HepG2 (cell line): ENCODE results near the gene SLC2A6.

Source experiments
- ELF1 ChIP-seq: sonication (generic); formaldehyde crosslinking; IDR thresholded peaks from 2 replicates; pipeline ENCODE4 v1.4.0; 2020; ENCODE audit warnings: missing genetic modification reagents
- KAT7 ChIP-seq: IDR thresholded peaks from 2 replicates; pipeline ENCODE4 v1.6.1; 2018; ENCODE audit warnings: borderline replicate concordance, missing compliant biosample characterization
- POLR2A ChIP-seq, 2 experiments: IDR thresholded peaks; 2 replicates each; pipeline ENCODE4 v1.6.1; 2011; ENCODE audit warnings: low read depth in 2 of 2, low read length in 2 of 2, mild to moderate bottlenecking in 1 of 2, moderate library complexity in 1 of 2; ENCODE audit not compliant: insufficient read depth in 1 of 2
- RXRA ChIP-seq: sonication (generic); formaldehyde crosslinking; IDR thresholded peaks from 2 replicates; pipeline ENCODE4 v1.5.1; 2020; ENCODE audit warnings: missing genetic modification reagents
- SALL2 ChIP-seq: sonication (generic); formaldehyde crosslinking; IDR thresholded peaks from 2 replicates; pipeline ENCODE4 v1.8.1; 2023; ENCODE audit warnings: mild to moderate bottlenecking, missing genetic modification reagents, inconsistent platforms
- SIN3B ChIP-seq: fragments of 150-350 bp; IDR thresholded peaks from 2 replicates; pipeline ENCODE4 v1.6.1; 2014; ENCODE audit warnings: low read length
- SUZ12 ChIP-seq: fragments of 150-350 bp; IDR thresholded peaks from 2 replicates; pipeline ENCODE4 v1.6.1; 2014; ENCODE audit warnings: low read depth, low read length
- TF ChIP-seq, protein P1 (sequence below), 2 experiments: IDR thresholded peaks; 2 replicates each; pipeline ENCODE4 v1.6.1; 2011 to 2012; ENCODE audit warnings: low read length in 2 of 2, borderline replicate concordance in 1 of 2, low read depth in 1 of 2, mild to moderate bottlenecking in 1 of 2, moderate library complexity in 1 of 2
- TF ChIP-seq, protein P2 (sequence below): sonication (generic); formaldehyde crosslinking; IDR thresholded peaks from 2 replicates; pipeline ENCODE4 v1.5.0; 2020; ENCODE audit warnings: mild to moderate bottlenecking, missing genetic modification reagents, moderate library complexity
- TF ChIP-seq, protein P3 (sequence below): sonication (generic); formaldehyde crosslinking; IDR thresholded peaks from 2 replicates; pipeline ENCODE4 v1.4.0; 2020; ENCODE audit warnings: missing genetic modification reagents

DNA sequence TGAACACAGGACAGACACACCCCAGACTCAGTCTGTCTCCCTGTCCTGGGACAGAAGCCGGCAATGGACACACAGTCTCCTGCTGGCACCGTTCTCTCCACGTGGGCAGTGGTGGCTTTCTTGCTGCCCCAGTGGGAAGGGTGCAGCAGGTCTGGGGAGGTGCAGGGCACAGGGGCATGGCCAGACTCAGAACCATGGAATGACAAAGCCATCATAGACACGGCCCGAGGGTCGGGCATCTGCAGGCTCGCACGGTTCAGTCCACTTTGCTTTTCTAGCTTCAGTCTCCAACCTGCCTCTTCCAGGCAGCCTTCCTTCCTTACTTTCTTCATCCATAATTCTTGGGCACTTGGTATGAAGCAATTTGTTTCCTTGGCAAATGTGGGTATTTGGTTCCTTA lies 29.1 kb upstream of the SLC2A6 start:
- TF ChIP-seq, protein P1, sequence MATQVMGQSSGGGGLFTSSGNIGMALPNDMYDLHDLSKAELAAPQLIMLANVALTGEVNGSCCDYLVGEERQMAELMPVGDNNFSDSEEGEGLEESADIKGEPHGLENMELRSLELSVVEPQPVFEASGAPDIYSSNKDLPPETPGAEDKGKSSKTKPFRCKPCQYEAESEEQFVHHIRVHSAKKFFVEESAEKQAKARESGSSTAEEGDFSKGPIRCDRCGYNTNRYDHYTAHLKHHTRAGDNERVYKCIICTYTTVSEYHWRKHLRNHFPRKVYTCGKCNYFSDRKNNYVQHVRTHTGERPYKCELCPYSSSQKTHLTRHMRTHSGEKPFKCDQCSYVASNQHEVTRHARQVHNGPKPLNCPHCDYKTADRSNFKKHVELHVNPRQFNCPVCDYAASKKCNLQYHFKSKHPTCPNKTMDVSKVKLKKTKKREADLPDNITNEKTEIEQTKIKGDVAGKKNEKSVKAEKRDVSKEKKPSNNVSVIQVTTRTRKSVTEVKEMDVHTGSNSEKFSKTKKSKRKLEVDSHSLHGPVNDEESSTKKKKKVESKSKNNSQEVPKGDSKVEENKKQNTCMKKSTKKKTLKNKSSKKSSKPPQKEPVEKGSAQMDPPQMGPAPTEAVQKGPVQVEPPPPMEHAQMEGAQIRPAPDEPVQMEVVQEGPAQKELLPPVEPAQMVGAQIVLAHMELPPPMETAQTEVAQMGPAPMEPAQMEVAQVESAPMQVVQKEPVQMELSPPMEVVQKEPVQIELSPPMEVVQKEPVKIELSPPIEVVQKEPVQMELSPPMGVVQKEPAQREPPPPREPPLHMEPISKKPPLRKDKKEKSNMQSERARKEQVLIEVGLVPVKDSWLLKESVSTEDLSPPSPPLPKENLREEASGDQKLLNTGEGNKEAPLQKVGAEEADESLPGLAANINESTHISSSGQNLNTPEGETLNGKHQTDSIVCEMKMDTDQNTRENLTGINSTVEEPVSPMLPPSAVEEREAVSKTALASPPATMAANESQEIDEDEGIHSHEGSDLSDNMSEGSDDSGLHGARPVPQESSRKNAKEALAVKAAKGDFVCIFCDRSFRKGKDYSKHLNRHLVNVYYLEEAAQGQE (IDR thresholded peaks at IDR 0.05; ENCODE audit: borderline replicate concordance in 1 of 2, low read depth in 1 of 2, low read length in 2 of 2): no peak
- TF ChIP-seq, protein P2, sequence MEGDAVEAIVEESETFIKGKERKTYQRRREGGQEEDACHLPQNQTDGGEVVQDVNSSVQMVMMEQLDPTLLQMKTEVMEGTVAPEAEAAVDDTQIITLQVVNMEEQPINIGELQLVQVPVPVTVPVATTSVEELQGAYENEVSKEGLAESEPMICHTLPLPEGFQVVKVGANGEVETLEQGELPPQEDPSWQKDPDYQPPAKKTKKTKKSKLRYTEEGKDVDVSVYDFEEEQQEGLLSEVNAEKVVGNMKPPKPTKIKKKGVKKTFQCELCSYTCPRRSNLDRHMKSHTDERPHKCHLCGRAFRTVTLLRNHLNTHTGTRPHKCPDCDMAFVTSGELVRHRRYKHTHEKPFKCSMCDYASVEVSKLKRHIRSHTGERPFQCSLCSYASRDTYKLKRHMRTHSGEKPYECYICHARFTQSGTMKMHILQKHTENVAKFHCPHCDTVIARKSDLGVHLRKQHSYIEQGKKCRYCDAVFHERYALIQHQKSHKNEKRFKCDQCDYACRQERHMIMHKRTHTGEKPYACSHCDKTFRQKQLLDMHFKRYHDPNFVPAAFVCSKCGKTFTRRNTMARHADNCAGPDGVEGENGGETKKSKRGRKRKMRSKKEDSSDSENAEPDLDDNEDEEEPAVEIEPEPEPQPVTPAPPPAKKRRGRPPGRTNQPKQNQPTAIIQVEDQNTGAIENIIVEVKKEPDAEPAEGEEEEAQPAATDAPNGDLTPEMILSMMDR (CRISPR knock-in tag): no peak
- TF ChIP-seq KAT7 (CRISPR knock-in tag) (no peak), SUZ12 (no peak), RXRA (CRISPR knock-in tag) (no peak), POLR2A (IDR thresholded peaks at IDR 0.05; ENCODE audit: insufficient read depth in 1 of 2, low read depth in 2 of 2, low read length in 2 of 2) (no peak), SIN3B (no peak), ELF1 (CRISPR knock-in tag) (no peak), SALL2 (CRISPR knock-in tag) (no peak)
- TF ChIP-seq, protein P3, sequence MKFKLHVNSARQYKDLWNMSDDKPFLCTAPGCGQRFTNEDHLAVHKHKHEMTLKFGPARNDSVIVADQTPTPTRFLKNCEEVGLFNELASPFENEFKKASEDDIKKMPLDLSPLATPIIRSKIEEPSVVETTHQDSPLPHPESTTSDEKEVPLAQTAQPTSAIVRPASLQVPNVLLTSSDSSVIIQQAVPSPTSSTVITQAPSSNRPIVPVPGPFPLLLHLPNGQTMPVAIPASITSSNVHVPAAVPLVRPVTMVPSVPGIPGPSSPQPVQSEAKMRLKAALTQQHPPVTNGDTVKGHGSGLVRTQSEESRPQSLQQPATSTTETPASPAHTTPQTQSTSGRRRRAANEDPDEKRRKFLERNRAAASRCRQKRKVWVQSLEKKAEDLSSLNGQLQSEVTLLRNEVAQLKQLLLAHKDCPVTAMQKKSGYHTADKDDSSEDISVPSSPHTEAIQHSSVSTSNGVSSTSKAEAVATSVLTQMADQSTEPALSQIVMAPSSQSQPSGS (CRISPR knock-in tag): no peak
